ENCODE results near the gene PSME3IP1.
A peak's percentile ranks its signal among the peaks of the same experiment; 100 is the strongest.
"Not testable (repeated sequence)": the region's sequence is repeated elsewhere in the genome, so short reads cannot be mapped to it uniquely, and the experiment has no call there.

Gene PSME3IP1

GRCh38 chr16:57196753-57197152 is 10.9 kb upstream of the PSME3IP1 start:
- no peak for DNase-seq (ENCODE audit: low read depth)

GRCh38 chr16:57196286-57196685 is 10.4 kb upstream of the PSME3IP1 start:
- no peak for DNase-seq (ENCODE audit: low read depth)

DNA sequence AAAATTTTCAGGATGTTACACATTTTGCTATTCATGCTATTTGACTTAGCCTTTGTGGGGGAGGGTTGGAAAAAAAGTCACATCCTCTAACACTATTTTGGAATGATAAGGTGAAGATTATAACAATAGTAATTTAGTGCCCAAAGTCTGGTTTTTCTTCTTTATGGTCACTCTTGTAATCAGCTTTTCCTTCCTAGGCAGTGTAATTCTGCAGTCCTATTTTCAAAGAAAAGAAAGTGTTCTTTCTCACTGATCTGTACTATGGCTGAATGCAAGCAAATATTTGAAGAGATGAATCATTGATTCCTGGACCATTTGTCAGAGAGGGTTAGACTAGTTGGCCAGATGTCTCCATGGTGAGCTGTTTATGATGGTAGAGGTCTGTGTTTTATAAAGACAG is 8.7 kb upstream of the PSME3IP1 start:
- peak; percentile 85 for DNase-seq (ENCODE audit: low read depth)

DNA sequence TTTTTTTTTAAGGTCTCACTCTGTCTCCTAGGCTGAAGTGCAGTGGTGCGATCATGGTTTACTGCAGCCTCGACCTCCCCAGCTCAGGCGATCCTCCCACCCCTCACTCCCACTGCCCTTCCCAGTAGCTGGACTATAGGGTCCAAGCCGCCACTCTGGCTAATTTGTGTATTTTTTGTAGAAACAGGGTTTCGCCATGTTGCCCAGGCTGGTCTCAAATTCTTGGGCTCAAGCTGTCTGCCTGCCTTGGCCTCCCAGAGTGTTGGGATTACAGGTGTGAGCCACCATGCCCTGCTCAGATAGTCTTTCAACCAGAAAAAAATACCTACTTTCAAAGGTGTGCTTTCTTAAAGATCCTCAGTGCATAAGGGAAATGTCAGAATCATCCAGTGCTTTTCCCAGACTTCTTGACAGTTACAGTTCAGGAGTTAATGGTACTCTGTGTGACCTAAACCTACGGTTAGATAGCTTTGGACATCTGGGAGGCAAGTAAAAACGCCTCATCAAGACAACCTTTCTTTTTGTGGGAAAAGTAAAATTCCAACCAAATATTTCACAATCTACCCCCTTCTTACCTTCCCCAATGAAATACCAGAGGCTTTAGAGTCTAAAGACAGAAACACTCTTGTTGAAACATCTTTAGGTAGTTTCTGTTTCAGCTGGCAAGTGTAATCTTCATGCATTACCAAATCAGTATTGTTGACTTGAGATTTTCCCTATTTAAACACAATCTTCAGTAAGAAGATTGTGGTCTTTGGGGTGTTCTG is 7.1 kb upstream of the PSME3IP1 start:
- DNase-seq (ENCODE audit: low read depth), result no peak

DNA sequence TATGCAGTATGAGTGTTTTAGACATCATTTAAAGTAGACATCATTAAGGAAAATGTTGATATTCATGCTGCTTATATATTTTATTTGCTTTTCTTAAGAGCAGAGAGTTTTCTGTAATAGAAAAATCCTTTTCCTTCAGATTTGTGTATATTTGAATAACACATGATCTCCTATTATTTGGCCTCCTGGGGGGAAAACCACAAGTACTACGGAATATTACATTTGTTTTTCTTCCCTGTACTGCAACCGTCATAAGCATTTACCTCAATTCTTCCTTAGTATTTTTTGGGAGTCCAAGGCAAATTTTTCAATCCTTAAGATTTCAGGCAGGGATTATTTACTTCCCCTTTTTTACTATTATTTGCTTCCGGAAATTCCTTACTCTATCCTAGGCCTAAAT is 6.3 kb upstream of the PSME3IP1 start:
- DNase-seq (ENCODE audit: low read depth), result no peak

- DNase-seq (ENCODE audit: low read depth), result no peak
Observed at GRCh38 chr16:57191056-57191571, 5.3 kb upstream of the PSME3IP1 start.

DNA sequence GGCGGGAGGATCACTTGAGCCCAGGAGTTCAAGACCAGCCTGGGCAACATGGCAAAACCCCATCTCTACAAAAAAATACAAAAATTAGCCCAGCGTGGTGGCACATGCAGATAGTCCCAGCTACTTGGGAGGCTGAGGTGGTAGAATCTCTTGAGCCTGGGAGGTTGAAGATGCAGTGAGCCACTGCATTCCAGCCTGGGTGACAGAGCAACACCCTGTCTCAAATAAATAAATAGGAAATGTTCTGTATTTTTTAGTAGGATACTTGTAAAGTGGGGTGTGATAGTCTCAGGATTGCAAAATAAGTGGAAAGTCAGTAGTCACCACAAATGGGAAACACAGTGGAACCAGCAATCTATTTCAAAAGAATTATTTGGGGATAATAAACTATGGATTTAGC is 4.3 kb upstream of the PSME3IP1 start:
- DNase-seq (ENCODE audit: low read depth), result no peak

DNA sequence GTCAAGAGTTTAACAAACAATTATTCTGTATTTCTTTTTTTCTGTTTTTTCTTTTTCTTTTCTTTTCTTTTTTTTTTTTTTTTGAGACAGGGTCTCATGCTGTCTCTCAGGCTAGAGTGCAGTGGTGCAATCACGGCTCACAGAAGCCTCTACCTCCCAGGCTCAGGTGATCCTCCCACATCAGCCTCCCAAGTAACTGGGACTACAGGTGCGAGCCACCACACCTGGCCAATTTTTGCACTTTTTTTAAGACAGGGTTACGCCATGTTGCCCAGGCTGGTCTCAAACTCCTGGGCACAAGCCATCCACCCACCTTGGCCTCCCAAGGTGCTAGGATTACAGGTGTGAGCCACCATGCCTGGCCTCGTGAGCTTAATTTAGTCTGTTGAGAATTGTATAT is 3.7 kb upstream of the PSME3IP1 start:
- not testable (repeated sequence) for DNase-seq (ENCODE audit: low read depth)

- no peak for DNase-seq (ENCODE audit: low read depth)
Observed at GRCh38 chr16:57188711-57189002, 2.8 kb upstream of the PSME3IP1 start.

DNA sequence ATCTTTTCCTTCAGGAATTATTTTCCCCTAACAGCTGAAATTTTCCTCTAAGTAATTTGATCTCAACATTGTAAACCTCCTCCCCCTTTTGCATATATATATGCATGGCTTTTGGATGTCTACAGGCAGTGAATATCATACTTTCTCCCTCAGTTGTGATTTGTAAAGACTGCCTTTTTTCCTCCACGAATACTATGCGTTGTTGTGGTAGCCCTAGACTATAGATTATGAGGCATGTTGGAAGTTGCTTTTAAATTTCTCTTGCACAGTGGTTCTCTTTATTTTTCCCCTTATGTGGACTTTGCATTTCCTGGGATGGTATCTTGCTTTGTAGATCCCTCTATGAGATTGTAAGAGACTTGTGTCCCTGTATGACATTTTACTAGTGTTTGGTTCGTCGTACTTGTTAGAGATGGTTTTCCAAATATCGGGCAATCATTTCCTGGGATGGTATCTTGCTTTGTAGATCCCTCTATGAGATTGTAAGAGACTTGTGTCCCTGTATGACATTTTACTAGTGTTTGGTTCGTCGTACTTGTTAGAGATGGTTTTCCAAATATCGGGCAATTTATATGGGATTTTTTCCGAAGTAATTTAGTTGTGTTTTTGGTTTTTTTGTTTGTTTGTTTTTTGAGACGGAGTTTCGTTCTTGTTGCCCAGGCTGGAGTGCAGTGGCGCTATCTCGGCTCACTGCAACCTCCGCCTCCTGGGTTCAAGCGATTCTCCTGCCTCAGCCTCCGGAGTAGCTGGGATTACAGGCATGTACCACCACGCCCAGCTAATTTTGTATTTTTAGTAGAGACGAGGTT is 2.3 kb upstream of the PSME3IP1 start:
- DNase-seq (ENCODE audit: low read depth), result not testable (repeated sequence)

DNA sequence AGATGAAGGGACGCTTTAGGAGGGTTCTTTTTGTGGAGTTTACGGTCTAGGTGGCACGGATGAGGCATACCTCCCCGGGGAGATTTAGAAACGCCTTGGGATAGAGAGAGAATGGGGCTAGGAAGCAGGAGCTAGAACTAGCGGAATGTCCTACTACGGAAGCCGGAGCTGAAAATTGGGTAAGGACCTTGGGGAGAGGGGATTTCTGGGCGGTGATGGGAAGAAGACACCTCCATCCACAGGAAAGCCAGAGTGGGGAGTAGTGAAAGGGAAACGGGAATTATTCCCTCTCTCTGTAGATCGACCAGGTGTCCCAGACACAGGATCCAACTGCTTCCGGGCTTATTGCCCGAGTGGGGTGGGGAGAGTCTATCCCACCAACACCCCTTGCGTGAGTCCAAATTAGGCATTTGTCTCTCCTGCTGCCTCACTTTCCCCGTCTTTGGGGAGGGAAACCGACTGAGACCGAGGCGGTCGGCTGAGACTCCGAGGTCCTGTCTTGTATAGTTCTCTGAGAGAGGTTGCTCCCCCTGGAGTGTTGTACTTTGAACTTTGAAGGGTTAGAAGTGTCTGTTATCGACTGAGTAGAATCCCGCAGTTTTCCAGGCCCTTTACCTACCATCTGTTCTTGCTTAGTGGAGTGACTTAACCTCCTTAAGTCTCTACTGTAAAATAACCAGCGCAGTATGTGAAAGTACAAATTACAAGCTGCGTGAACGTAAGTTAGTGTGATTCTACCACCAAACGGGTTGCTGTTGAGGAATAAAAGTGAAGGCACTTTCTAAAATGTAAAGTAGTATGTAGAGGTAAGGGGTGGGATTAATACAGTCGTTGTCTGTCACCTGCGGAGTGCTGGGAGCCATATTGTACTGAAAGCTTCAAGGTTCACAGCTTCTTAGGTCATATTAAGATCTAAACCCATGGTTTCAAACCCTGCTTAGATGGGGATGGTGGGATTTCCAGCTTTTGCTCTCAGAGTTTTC is 1.3 kb upstream of the PSME3IP1 start:
- DNase-seq (ENCODE audit: low read depth), result no peak

GRCh38 chr16:57185446-57185944 is 344 bp downstream of the PSME3IP1 start:
- DNase-seq (ENCODE audit: low read depth), result no peak

DNA sequence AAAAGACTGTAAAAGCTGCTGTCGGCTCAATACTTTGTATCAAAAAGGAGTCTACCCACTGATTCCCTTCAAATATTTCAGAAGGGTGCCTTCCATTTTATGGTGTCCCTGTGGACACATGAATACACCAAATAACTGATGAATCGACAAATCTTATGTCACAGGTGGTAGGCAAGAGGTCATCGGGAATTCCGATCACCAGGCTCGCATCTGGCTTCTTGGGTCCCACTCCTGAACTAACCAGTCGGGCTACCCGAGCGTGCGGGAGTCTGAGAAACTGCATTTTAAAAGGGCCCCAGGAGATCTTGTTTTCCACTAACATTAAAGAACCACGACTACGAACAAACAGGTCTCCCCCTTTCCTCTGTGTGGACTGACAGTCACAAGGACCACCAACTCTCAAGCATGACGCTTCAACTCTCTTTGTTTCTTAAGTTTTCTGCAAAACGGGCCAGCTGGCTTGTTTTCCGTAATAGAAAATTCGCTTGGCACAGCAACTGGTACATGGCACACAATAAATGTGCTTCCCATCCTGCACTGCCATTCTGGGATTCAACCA is 873 bp downstream of the PSME3IP1 start:
- no peak for DNase-seq (ENCODE audit: low read depth)

- no peak for DNase-seq (ENCODE audit: low read depth)
Observed at GRCh38 chr16:57184113-57184512, 1.7 kb downstream of the PSME3IP1 start.

GRCh38 chr16:57179215-57179828 is 6.5 kb downstream of the PSME3IP1 start:
- no peak for DNase-seq (ENCODE audit: low read depth)

- DNase-seq (ENCODE audit: low read depth), result no peak
Observed at GRCh38 chr16:57178793-57179212, 7.0 kb downstream of the PSME3IP1 start.

GRCh38 chr16:57178196-57178595 is 7.6 kb downstream of the PSME3IP1 start:
- DNase-seq (ENCODE audit: low read depth), result no peak

GRCh38 chr16:57175896-57176295 is 9.9 kb downstream of the PSME3IP1 start:
- DNase-seq (ENCODE audit: low read depth), result no peak

DNA sequence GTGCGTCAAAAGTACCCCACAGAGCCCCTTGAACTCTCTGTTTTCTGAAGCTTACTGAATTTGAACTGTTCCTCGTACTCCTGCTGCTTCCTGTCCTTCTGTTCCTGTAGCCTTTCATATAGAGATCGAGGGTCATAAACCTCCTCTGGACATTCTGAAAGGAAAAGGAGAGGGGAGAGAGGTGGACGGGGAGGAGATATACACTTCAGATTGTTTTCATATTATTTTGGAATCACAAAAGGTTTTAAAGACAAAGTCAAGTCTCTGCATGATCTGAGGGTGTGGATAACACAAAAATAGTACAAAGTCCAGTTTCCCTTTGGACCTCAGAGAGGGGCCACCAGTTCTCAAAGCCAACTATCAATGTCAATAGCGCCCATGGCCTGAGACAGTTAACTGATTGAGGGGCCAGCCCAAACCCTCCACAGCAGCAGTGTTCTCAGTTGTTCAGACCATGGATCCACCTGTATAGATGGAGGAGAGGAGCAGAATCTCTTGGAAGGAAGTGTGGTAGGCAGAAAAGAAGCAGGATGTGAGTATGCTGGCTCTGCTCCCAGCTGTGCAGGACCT is 13.0 kb downstream of the PSME3IP1 start:
- DNase-seq (ENCODE audit: low read depth), result no peak

DNA sequence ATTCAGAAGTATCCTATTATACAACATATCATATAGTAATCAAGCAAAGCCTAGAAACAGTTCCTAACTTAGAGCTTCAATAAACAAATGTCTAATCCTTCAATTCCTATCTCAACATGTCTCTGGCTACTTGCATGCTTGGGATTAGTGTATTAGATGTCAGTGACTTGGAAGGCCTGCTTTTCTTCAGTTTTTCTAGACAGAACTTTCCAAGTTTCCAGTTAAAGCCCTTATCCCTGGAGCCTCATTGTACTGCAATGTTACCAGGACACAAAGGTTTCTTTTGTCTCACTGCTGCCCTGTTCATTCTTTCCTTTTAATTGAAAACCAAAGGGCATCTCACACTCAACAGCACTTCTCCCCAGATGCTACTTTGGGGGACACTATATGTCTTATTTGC is 16.5 kb downstream of the PSME3IP1 start:
- no peak for DNase-seq (ENCODE audit: low read depth)

- DNase-seq (ENCODE audit: low read depth), result no peak
Observed at GRCh38 chr16:57167953-57168352, 17.9 kb downstream of the PSME3IP1 start.
